CD4-positive, alpha-beta T cell treated with Interleukin-6 at 100 ng/mL for 8 hours (primary cell): Measurements from ENCODE around the gene MARVELD2.
"Not testable (repeated sequence)": the region's sequence is repeated elsewhere in the genome, so short reads cannot be mapped to it uniquely, and the experiment has no call there.

Source experiments
- DNase-seq: peaks from one replicate; pipeline ENCODE4 v3.0.0-alpha.2; 2020; ENCODE audit warnings: mixed read lengths, low spot score

MARVELD2 gene

GRCh38 chr5:69449511-69449910 lies 34.6 kb downstream of the MARVELD2 start:
- no peak for DNase-seq

- no peak for DNase-seq
Observed at GRCh38 chr5:69450116-69450515, 35.2 kb downstream of the MARVELD2 start.

GRCh38 chr5:69450527-69450926 lies 35.6 kb downstream of the MARVELD2 start:
- not testable (repeated sequence) for DNase-seq

GRCh38 chr5:69451941-69452647 lies 37.2 kb downstream of the MARVELD2 start:
- DNase-seq = no peak

- DNase-seq = not testable (repeated sequence)
Observed at GRCh38 chr5:69453487-69453886, 38.6 kb downstream of the MARVELD2 start.

- no peak for DNase-seq
Observed at GRCh38 chr5:69454460-69455249, 39.7 kb downstream of the MARVELD2 start.

GRCh38 chr5:69455428-69455988 lies 40.6 kb downstream of the MARVELD2 start:
- not testable (repeated sequence) for DNase-seq

GRCh38 chr5:69462170-69462569 lies 47.3 kb downstream of the MARVELD2 start:
- no peak for DNase-seq

- DNase-seq = not testable (repeated sequence)
Observed at GRCh38 chr5:69466375-69466774, 51.5 kb downstream of the MARVELD2 start.

GRCh38 chr5:69467442-69468225 lies 52.7 kb downstream of the MARVELD2 start:
- no peak for DNase-seq

GRCh38 chr5:69468631-69469030 lies 53.7 kb downstream of the MARVELD2 start:
- no peak for DNase-seq

- DNase-seq = not testable (repeated sequence)
Observed at GRCh38 chr5:69471516-69471915, 56.6 kb downstream of the MARVELD2 start.

- not testable (repeated sequence) for DNase-seq
Observed at GRCh38 chr5:69472535-69473143, 57.7 kb downstream of the MARVELD2 start.

- no peak for DNase-seq
Observed at GRCh38 chr5:69477170-69477569, 62.3 kb downstream of the MARVELD2 start.

- DNase-seq = not testable (repeated sequence)
Observed at GRCh38 chr5:69478296-69478695, 63.4 kb downstream of the MARVELD2 start.

- no peak for DNase-seq
Observed at GRCh38 chr5:69484891-69485290, 70.0 kb downstream of the MARVELD2 start.

GRCh38 chr5:69485471-69485870 lies 70.6 kb downstream of the MARVELD2 start:
- DNase-seq = no peak

GRCh38 chr5:69489246-69489645 lies 74.3 kb downstream of the MARVELD2 start:
- no peak for DNase-seq

- no peak for DNase-seq
Observed at GRCh38 chr5:69491027-69491426, 76.1 kb downstream of the MARVELD2 start.

- no peak for DNase-seq
Observed at GRCh38 chr5:69491838-69492390, 77.0 kb downstream of the MARVELD2 start.

- DNase-seq = no peak
Observed at GRCh38 chr5:69492391-69492922, 77.5 kb downstream of the MARVELD2 start, which contains the start of gene OCLN. Gene OCLN, plus strand, starts transcription at chr5:69492790. Its CDS starts 11,455 bp downstream, at chr5:69504245.
